BE2C (cell line): ENCODE data around the gene CFP.

Experiments used
- DNase-seq: peaks from one replicate; pipeline ENCODE4 v3.0.0-alpha.2; 2020
- H3K27me3 ChIP-seq: fragments of 250-450 bp; sonication (Bioruptor Pico); 2 replicates; pipeline ENCODE4 v1.5.1; 2020; ENCODE audit warnings: mild to moderate bottlenecking
- H3K36me3 ChIP-seq: fragments of 250-450 bp; sonication (Bioruptor Pico); 2 replicates; pipeline ENCODE4 v1.5.1; 2020; ENCODE audit warnings: mild to moderate bottlenecking
- H3K4me1 ChIP-seq: fragments of 250-450 bp; sonication (Bioruptor Pico); 2 replicates; pipeline ENCODE4 v1.5.1; 2020
- H3K4me3 ChIP-seq: 2 replicates; pipeline ENCODE4 v1.5.1; 2011; ENCODE audit warnings: low read depth, low read length
- H3K9me3 ChIP-seq: fragments of 250-450 bp; sonication (Bioruptor Pico); 2 replicates; pipeline ENCODE4 v1.5.1; 2020
- TF ChIP-seq, protein P1 (sequence below): IDR thresholded peaks from 2 replicates; pipeline ENCODE4 v1.5.1; 2012; ENCODE audit warnings: mild to moderate bottlenecking, low read depth, low read length

CFP gene

GRCh38 chrX:47661539-47661938 is 31.8 kb upstream of the CFP start:
- Histone ChIP-seq H3K4me3 (no peak overlapping the region), H3K27me3 (no peaks in the 10 kb centered on the region), H3K36me3 (peaks cover 4% of the 10 kb centered on the region), H3K4me1 (no peaks in the 10 kb centered on the region), H3K9me3 (no peaks in the 10 kb centered on the region)
- no peak for DNase-seq
- TF ChIP-seq, protein P1, sequence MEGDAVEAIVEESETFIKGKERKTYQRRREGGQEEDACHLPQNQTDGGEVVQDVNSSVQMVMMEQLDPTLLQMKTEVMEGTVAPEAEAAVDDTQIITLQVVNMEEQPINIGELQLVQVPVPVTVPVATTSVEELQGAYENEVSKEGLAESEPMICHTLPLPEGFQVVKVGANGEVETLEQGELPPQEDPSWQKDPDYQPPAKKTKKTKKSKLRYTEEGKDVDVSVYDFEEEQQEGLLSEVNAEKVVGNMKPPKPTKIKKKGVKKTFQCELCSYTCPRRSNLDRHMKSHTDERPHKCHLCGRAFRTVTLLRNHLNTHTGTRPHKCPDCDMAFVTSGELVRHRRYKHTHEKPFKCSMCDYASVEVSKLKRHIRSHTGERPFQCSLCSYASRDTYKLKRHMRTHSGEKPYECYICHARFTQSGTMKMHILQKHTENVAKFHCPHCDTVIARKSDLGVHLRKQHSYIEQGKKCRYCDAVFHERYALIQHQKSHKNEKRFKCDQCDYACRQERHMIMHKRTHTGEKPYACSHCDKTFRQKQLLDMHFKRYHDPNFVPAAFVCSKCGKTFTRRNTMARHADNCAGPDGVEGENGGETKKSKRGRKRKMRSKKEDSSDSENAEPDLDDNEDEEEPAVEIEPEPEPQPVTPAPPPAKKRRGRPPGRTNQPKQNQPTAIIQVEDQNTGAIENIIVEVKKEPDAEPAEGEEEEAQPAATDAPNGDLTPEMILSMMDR, result no peak

- TF ChIP-seq, protein P1, result no peak
Observed at GRCh38 chrX:47659421-47659726, 29.6 kb upstream of the CFP start.

DNA sequence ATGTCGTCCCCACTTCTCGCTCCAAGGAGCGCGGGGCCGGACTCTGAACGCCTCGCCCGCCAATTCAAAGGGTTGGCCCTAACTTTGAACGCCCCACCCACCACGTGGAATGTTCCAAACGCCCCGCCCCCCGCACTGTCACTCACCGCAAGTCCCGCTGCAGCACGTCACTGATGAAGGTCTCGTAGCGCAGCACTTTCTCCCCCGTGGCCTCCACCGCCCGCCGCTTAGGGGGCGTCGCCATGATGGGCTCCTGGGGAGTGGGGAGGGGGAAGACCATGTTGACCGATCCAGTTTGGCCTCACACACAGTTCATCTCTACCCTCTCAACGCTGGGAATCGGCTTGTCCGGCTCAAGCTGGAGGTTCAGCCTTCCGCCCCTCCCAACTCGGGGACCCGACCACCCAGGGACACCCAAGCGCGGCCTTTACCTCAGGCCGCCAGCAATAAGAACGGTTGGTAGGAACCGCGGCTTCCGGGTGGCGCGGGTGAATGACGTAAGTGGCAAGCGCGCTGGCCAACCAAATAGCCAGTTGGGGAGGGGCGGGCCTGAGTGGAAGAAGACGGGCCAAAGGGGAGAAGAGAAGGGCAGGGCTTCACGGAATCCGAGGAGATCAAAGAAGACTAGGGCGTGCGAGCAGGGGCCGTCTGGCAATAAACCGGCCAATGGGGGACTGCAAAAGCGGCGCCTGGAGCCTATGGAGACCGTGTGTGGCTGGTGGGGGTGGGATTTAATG is 29.1 kb upstream of the CFP start, which contains the start of gene UXT:
Gene UXT (minus strand): TSS at position 497 of the 737 bp plus-strand sequence. CDS start 253 bp downstream, at position 244.
- Histone ChIP-seq H3K9me3 (no peaks in the 10 kb centered on the region), H3K4me1 (no peaks in the 10 kb centered on the region), H3K27me3 (no peaks in the 10 kb centered on the region), H3K36me3 (peaks cover 9% of the 10 kb centered on the region), H3K4me3 (peak within 1 kb of the TSS; percentile 73)
- DNase-seq, result peak; percentile 92
- TF ChIP-seq, protein P1, result no peak

More at GRCh38 chrX:47659421-47659726, 29.6 kb upstream of the CFP start:
- Histone ChIP-seq H3K4me1 (no peaks in the 10 kb centered on the region), H3K27me3 (no peaks in the 10 kb centered on the region), H3K4me3 (no peak overlapping the region), H3K9me3 (no peaks in the 10 kb centered on the region), H3K36me3 (peaks cover 9% of the 10 kb centered on the region)
- no peak for DNase-seq

GRCh38 chrX:47658301-47658683 is 28.6 kb upstream of the CFP start:
- no peaks in the 10 kb centered on the region for H3K9me3 ChIP-seq

DNA sequence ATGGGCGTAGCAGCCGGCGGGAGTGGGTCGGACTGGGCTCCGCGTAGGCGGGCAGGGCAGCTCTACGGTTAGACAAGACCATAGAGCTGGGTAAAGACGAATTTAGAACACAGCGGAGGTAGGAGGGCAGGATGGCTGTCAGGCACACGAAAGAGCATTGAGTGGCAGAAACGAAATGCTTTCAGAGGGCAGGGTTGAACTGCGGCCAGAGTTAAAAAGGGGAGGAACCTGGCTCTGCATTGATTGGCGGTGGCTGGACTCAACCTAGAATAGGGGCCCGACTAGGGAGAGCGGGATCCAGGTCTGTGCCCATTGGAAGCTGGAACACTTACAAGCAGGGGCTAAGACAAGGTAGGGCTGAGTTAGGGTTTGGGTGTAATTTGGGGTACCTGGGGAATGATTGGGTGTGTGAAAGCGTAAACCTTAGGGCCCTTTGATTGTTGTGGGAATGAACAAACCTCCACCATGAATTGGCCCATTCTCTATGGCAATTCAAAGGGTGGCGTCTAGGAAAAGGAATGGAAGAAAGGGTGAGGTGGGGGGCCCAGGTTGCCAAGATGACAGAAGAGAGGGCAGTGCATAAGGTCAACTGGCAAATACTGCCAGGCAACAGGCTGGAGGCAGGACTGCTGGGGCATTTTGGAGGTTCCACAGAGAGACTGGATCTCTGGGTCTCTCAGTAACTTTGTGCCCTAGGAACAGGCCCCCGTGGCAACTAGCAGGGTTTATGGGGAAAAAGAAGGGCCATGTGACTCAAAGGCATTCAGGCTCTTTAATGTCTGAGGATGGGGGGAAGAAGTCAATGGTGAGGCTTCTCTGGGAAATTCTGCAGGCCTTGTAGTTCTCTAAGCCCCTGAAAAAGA is 21.5 kb upstream of the CFP start:
- TF ChIP-seq, protein P1, result no peak
- H3K27me3 ChIP-seq, result no peaks in the 10 kb centered on the region
- no peaks in the 10 kb centered on the region for H3K9me3 ChIP-seq
- H3K36me3 ChIP-seq, result peaks cover 6% of the 10 kb centered on the region; the same call in 1 of the 2 replicates
- DNase-seq, result no peak
- peak overlapping the region; percentile 57 for H3K4me3 ChIP-seq
- no peaks in the 10 kb centered on the region for H3K4me1 ChIP-seq

More at GRCh38 chrX:47658301-47658683, 28.6 kb upstream of the CFP start:
- H3K27me3 ChIP-seq, result no peaks in the 10 kb centered on the region
- peaks cover 12% of the 10 kb centered on the region for H3K36me3 ChIP-seq
- TF ChIP-seq, protein P1, result no peak
- no peak for DNase-seq
- H3K4me1 ChIP-seq, result no peaks in the 10 kb centered on the region
- H3K4me3 ChIP-seq, result peak overlapping the region; percentile 73
